Prostate gland (tissue), 2 donors: ENCODE results near the gene GTF2IRD1. TPM values are rescaled to one million over a fixed set of nuclear protein-coding genes. Genes with fewer than 3 reads are reported as not detected.
"Not testable (repeated sequence)": the region's sequence is repeated elsewhere in the genome, so short reads cannot be mapped to it uniquely, and the experiment has no call there.

Experiments used
- DNase-seq: peaks from one replicate; pipeline ENCODE4 v3.0.0-alpha.2; 2019; ENCODE audit warnings: low spot score
- H3K27ac ChIP-seq, 2 donors: fragments of 200-600 bp; sonication (generic); 2 replicates each; pipeline ENCODE4 v1.5.1; 2017 to 2019
- H3K27me3 ChIP-seq: fragments of 200-600 bp; sonication (generic); replicated peaks from 2 replicates; pipeline ENCODE4 v1.5.1; 2019; ENCODE audit not compliant: insufficient read depth
- H3K36me3 ChIP-seq, 2 donors: fragments of 200-600 bp; sonication (generic); 1 replicate in 1 of 2; 2 replicates in 1 of 2; pipeline versions ENCODE4 v1.5.1 to v1.8.1; 2017 to 2019
- H3K4me1 ChIP-seq: fragments of 200-600 bp; sonication (generic); replicated peaks from 2 replicates; pipeline ENCODE4 v1.5.1; 2019
- H3K4me3 ChIP-seq, 2 donors: fragments of 200-600 bp; sonication (generic); 2 replicates each; pipeline ENCODE4 v1.5.1; 2017 to 2019
- H3K9me3 ChIP-seq: fragments of 200-600 bp; sonication (generic); 2 replicates; pipeline ENCODE4 v1.5.1; 2017
- POLR2A ChIP-seq: fragments of 450-650 bp; IDR thresholded peaks from one replicate; pipeline ENCODE4 v1.6.1; 2016; ENCODE audit warnings: antibody characterized with exemption, mild to moderate bottlenecking
- POLR2AphosphoS5 ChIP-seq: sonication (generic); formaldehyde crosslinking; IDR thresholded peaks from one replicate; pipeline ENCODE4 v1.6.1; 2017; ENCODE audit warnings: antibody characterized with exemption
- WGBS: methylation state at CpG from one replicate; pipeline ENCODE4 v1.1.5; 2018; 5-methylcytosine and 5-hydroxymethylcytosine counted together
- intact Hi-C: fragments of 100-400 bp; cut with DNase I; formaldehyde crosslinking; loops from one replicate; pipeline ENCODE4 v1.14.2; 2022
- total RNA-seq, 2 donors: library from RNA; depleted of rRNA; stranded (reverse); fragments of >200 nt; gene quantifications; one replicate each; pipeline ENCODE4 v1.1.0, GENCODE V29; 2016
- TF ChIP-seq, protein P1 (sequence below), 4 experiments: fragments of 200-600 bp in 2 of 4; fragments of 450-650 bp in 2 of 4; sonication (generic) in 2 of 4; IDR thresholded peaks; 1 replicate in 3 of 4; 2 replicates in 1 of 4; pipeline ENCODE4 v1.5.1; 2016 to 2019; ENCODE audit warnings: antibody characterized with exemption in 4 of 4, mild to moderate bottlenecking in 2 of 4, moderate library complexity in 2 of 4

Gene GTF2IRD1
- total RNA-seq, 2 donors from 2014 or later = 24.0 to 36.6 TPM

GRCh38 chr7:74627661-74628411, 174.1 kb downstream of the GTF2IRD1 start:
- peak; percentile 46 for DNase-seq
- H3K9me3 ChIP-seq = no peaks in the 10 kb centered on the region
- intact Hi-C loops = no loop called here
- no peaks in the 10 kb centered on the region for H3K36me3 ChIP-seq
- peak overlapping the region; percentile 7 to 14 for H3K27ac ChIP-seq
- TF ChIP-seq, protein P1, sequence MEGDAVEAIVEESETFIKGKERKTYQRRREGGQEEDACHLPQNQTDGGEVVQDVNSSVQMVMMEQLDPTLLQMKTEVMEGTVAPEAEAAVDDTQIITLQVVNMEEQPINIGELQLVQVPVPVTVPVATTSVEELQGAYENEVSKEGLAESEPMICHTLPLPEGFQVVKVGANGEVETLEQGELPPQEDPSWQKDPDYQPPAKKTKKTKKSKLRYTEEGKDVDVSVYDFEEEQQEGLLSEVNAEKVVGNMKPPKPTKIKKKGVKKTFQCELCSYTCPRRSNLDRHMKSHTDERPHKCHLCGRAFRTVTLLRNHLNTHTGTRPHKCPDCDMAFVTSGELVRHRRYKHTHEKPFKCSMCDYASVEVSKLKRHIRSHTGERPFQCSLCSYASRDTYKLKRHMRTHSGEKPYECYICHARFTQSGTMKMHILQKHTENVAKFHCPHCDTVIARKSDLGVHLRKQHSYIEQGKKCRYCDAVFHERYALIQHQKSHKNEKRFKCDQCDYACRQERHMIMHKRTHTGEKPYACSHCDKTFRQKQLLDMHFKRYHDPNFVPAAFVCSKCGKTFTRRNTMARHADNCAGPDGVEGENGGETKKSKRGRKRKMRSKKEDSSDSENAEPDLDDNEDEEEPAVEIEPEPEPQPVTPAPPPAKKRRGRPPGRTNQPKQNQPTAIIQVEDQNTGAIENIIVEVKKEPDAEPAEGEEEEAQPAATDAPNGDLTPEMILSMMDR (IDR thresholded peaks at IDR 0.05) = no peak
- no peak for TF ChIP-seq POLR2A
- peak; percentile 50 for TF ChIP-seq POLR2AphosphoS5
- no peak overlapping the region for H3K4me3 ChIP-seq
- no peaks in the 10 kb centered on the region for H3K27me3 ChIP-seq
- 24% methylated on average over 12 of the region's 12 CpGs for WGBS
- no peaks in the 10 kb centered on the region for H3K4me1 ChIP-seq

- TF ChIP-seq POLR2A (no peak), POLR2AphosphoS5 (no peak)
- TF ChIP-seq, protein P1 (IDR thresholded peaks at IDR 0.05) = no peak
- no peak overlapping the region for H3K27ac ChIP-seq
- H3K36me3 ChIP-seq = no peaks in the 10 kb centered on the region
- no peak overlapping the region for H3K4me3 ChIP-seq
- no peaks in the 10 kb centered on the region for H3K27me3 ChIP-seq
- no peaks in the 10 kb centered on the region for H3K4me1 ChIP-seq
- no peaks in the 10 kb centered on the region for H3K9me3 ChIP-seq
- no peak for DNase-seq
- WGBS = 69% methylated on average over 8 of the region's 8 CpGs
- intact Hi-C loops = no loop called here
Measured at GRCh38 chr7:74632505-74632904, 178.8 kb downstream of the GTF2IRD1 start.

DNA sequence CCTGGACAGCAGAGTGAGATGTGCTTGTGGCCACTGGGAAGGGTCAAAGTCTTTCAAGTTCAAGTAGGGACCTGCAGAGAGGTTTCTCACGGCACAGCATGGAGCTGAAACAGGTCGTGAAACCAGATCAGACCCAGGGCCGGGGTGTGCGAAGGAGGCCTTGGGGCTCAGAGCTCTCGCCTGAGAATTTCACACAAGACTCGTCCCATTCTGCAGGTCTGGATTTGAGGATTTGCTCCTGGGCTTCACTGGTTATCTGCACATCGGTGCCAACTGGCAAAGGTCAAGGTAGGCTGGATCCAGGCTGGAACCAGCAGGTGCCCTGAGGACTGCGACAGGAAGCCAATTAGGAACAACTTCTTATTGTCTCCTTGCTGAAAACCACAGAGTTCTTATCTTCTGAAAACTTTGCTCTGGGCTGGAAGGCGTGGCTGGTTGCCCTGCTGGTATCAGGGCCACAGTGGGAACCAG, 179.8 kb downstream of the GTF2IRD1 start:
- Histone ChIP-seq H3K4me1 (no peaks in the 10 kb centered on the region), H3K36me3 (no peaks in the 10 kb centered on the region), H3K27me3 (no peaks in the 10 kb centered on the region), H3K4me3 (no peak overlapping the region), H3K9me3 (no peaks in the 10 kb centered on the region), H3K27ac (no peak overlapping the region)
- WGBS = 73% methylated on average over 9 of the region's 9 CpGs
- no peak for DNase-seq
- TF ChIP-seq, protein P1 (IDR thresholded peaks at IDR 0.05) = no peak
- TF ChIP-seq POLR2A = no peak
- TF ChIP-seq POLR2AphosphoS5 = no peak
- intact Hi-C loops = no loop called here

DNA sequence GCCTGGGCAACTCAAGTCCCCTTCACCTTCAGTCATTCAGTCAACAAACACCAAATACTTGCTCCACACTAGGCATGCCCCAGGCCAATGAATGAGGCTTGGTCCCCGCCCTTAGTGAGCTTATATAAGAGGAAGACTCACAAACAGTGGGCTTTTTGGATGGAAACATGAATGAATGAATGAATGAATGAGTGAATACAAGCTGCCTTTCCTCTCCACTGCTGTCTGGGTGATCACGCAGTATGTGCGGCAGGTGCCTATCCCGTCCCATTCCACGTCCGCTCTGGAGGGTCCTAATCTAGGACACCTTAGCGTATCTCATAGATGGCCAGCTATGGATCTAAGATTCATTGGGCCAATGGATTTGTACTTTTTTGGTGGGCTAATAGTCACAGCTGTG, 184.0 kb downstream of the GTF2IRD1 start:
- Histone ChIP-seq H3K27ac (no peak overlapping the region), H3K27me3 (no peaks in the 10 kb centered on the region), H3K9me3 (no peaks in the 10 kb centered on the region), H3K4me1 (no peaks in the 10 kb centered on the region), H3K36me3 (no peaks in the 10 kb centered on the region), H3K4me3 (no peak overlapping the region)
- no peak for DNase-seq
- TF ChIP-seq, protein P1 (IDR thresholded peaks at IDR 0.05) = no peak
- TF ChIP-seq POLR2AphosphoS5 (no peak), POLR2A (no peak)
- WGBS = 98% methylated on average over 7 of the region's 7 CpGs
- intact Hi-C loops = no loop called here

DNA sequence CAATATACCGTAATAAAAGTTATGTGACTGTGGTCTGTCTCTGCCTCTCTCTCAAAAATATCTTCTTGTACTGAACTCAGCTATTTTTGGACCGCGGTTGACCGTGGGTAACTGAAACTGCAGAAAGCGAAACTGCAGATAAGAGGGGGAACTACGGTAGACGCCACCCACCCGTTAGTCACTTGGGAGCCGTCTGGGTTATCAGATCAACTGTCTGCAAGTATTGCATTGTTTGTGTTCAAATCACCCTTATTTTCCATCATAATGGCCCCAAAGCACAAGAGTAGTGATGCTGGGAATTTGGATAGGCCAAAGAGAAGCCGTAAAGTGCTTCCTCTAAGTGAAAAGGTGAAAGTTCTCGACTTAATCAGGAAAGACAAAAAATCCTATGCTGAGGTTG, 196.3 kb downstream of the GTF2IRD1 start:
- whole genome bisulfite sequencing = 27% methylated on average over 11 of the region's 11 CpGs
- H3K4me3 ChIP-seq, H3K27ac ChIP-seq, intact Hi-C loops, H3K4me1 ChIP-seq, H3K27me3 ChIP-seq, H3K9me3 ChIP-seq, DNase-seq, H3K36me3 ChIP-seq: not testable (repeated sequence)

GRCh38 chr7:74650493-74651132, 196.9 kb downstream of the GTF2IRD1 start:
- DNase-seq, H3K36me3 ChIP-seq, H3K27me3 ChIP-seq, H3K27ac ChIP-seq, H3K4me1 ChIP-seq, H3K9me3 ChIP-seq, H3K4me3 ChIP-seq, intact Hi-C loops: not testable (repeated sequence)
- 74% methylated on average over 6 of the region's 9 CpGs for whole genome bisulfite sequencing

DNA sequence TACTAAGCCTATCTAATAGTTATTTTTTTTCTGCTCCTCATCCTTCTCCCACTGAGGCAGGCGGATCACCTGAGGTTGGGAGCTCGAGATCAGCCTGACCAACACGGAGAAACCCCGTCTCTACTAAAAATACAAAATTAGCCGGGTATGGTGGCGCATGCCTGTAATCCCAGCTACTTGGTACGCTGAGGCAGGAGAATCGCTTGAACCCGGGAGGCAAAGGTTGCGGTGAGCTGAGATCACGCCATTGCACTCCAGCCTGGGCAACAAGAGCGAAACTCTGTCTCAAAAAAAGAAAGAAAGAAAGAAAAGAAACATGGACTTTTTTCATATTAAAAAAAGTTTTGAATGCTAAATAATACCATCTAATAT, 197.4 kb downstream of the GTF2IRD1 start:
- WGBS = 94% methylated on average over 12 of the region's 12 CpGs
- DNase-seq, intact Hi-C loops, H3K4me3 ChIP-seq, H3K27me3 ChIP-seq, H3K27ac ChIP-seq, H3K36me3 ChIP-seq, H3K9me3 ChIP-seq, H3K4me1 ChIP-seq: not testable (repeated sequence)
